Activated CD8-positive, alpha-beta T cell treated with anti-CD3 and anti-CD28 coated beads for 36 hours (primary cell): Measurements from ENCODE around the gene CSRP2. TPM values are rescaled to one million over a fixed set of nuclear protein-coding genes. Genes with fewer than 3 reads are reported as not detected.

ENCODE experiments used
- ATAC-seq: fragments of 200-7000 bp; cut with Tn5 transposase; one replicate; pipeline ENCODE4 v1.10.0; 2021; ENCODE audit warnings: mild to moderate bottlenecking, moderate library complexity
- CTCF ChIA-PET: fragments of 350-600 bp; sonication (Branson Sonifier 250); formaldehyde crosslinking; loops from one replicate; lab custom pipeline; 2021; ENCODE audit warnings: antibody characterized with exemption; lab: Charles Lee
- POLR2A ChIA-PET: fragments of 350-600 bp; sonication (Branson Sonifier 250); formaldehyde crosslinking; loops from one replicate; lab custom pipeline; 2021; ENCODE audit warnings: antibody characterized with exemption; lab: Charles Lee
- DNase-seq: peaks from one replicate; pipeline ENCODE4 v3.0.0-alpha.2; 2020
- H3K27ac Mint-ChIP-seq: one replicate; pipeline ENCODE4 v1.8.0; 2021; ENCODE audit warnings: mild to moderate bottlenecking, mixed read lengths
- H3K27me3 Mint-ChIP-seq: one replicate; pipeline ENCODE4 v1.8.0; 2021; ENCODE audit warnings: mixed read lengths
- H3K36me3 Mint-ChIP-seq: one replicate; pipeline ENCODE4 v1.8.0; 2021; ENCODE audit warnings: low read depth, mixed read lengths
- H3K4me1 Mint-ChIP-seq: one replicate; pipeline ENCODE4 v1.8.0; 2021; ENCODE audit warnings: low read depth, mixed read lengths
- H3K4me3 Mint-ChIP-seq: one replicate; pipeline ENCODE4 v1.8.0; 2021; ENCODE audit warnings: mild to moderate bottlenecking, moderate library complexity, mixed read lengths
- H3K9me3 Mint-ChIP-seq: one replicate; pipeline ENCODE4 v1.8.0; 2021; ENCODE audit warnings: mixed read lengths
- CTCF ChIP-seq: fragments of 200-600 bp; IDR thresholded peaks from one replicate; pipeline ENCODE4 v1.8.0; 2022; ENCODE audit warnings: antibody characterized with exemption, mild to moderate bottlenecking
- intact Hi-C: fragments of 100-400 bp; cut with micrococcal nuclease; formaldehyde crosslinking; loops from one replicate; pipeline ENCODE4 v1.10.0; 2022
- total RNA-seq, 2 experiments: library from RNA; stranded (reverse); gene quantifications; one replicate each; pipeline ENCODE4 v1.2.3, GENCODE V29; 2021

Gene CSRP2
- total RNA-seq, 2 experiments from 2014 or later: 1.2 to 1.8 TPM

- ATAC-seq: no peak
- Mint-ChIP-seq H3K4me3 (peak overlapping the region; percentile 76), H3K9me3 (no peaks in the 10 kb centered on the region), H3K4me1 (peaks cover 10% of the 10 kb centered on the region), H3K36me3 (no peaks in the 10 kb centered on the region), H3K27me3 (peaks cover 59% of the 10 kb centered on the region), H3K27ac (no peak overlapping the region)
- POLR2A ChIA-PET: interaction anchor here (1.8 kb wide), 1 partner anchor 11 kb away, joined by 7 read pairs; no protein-coding TSS in a partner anchor
- intact Hi-C loops: no loop called here
- TF ChIP-seq CTCF: no peak
- no peak for DNase-seq
- CTCF ChIA-PET: interaction anchor here (0.9 to 2.2 kb wide), 2 partner anchors 36 to 131 kb away, joined by 3 to 5 read pairs; no protein-coding TSS in a partner anchor
These were observed 1.1 kb upstream of the CSRP2 start for GRCh38 chr12:76879710-76880518.

- no peaks in the 10 kb centered on the region for H3K36me3 Mint-ChIP-seq
- no peak overlapping the region for H3K27ac Mint-ChIP-seq
- peak; percentile 55 for ATAC-seq
- DNase-seq: peak; percentile 31
- intact Hi-C loops: no loop called here
- H3K9me3 Mint-ChIP-seq: no peaks in the 10 kb centered on the region
- ChIA-PET POLR2A (interaction anchor here (0.6 kb wide), 1 partner anchor 81 kb away, joined by 3 read pairs; no protein-coding TSS in a partner anchor), CTCF (interaction anchor here (0.5 to 2.2 kb wide), 2 partner anchors 133 to 727 kb away, joined by 3 to 5 read pairs; no protein-coding TSS in a partner anchor)
- H3K27me3 Mint-ChIP-seq: peaks cover 55% of the 10 kb centered on the region
- H3K4me1 Mint-ChIP-seq: peaks cover 10% of the 10 kb centered on the region
- H3K4me3 Mint-ChIP-seq: peak overlapping the region; percentile 79
- TF ChIP-seq CTCF: no peak
These were observed 520 bp downstream of the CSRP2 start for GRCh38 chr12:76878099-76878898.

DNA sequence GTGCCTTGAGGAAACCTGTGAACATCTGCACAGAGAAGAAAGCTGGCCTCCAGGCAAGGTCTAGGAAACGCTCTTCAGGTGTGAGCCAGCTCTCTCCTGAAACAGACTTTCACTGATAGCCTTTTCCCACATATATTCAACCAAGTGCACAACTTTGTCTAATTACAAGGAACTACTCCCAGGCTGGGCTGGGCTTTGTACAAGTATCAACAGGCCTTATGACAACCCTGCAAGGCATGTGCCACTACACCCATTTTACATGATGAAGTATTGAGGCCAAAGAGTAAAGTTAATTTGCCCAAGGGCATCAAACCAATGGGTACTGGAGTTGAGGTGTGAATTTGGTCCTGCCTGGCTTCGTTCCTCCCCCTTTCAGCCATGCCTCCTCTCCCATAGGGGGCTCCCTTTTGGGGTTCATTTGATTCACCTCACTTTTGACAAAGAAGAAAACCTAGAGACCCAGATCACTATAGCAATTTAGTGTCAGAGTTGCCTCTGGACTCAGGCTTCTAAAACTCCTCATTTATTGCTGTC, 2.1 kb downstream of the CSRP2 start:
- H3K36me3 Mint-ChIP-seq: no peaks in the 10 kb centered on the region
- CTCF ChIA-PET: no interaction called here

DNA sequence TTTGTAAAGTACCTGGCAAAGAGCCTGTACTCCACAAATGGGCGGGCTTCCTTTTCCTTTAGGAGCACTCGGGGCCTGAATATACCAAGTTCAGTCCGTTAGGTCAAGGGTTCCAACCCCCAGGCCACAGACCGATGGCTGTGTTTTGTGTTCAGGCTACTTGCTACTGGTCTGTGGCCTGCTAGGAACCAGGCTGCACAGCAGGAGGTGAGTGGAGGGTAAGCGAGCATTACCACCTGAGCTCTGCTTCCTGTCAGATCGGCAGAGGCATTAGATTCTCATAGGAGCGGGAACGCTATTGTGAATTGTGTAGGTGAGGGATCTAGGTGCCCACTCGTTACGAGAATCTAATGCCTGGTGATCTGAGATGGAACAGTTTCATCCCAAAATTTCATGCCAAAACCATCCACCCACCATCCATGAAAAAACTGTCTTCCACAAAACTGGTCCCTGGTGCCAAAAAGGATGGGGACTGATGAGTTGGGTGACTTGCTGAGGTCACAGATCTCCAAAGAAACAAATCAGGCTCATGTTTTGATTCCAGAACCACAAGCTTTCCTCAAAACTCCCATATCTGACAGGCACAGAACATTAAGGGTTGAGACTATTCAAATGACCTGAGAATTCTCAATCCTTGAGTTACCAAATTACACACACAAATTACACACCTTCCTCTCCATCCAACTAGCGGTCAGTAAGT, 4.2 kb downstream of the CSRP2 start:
- Mint-ChIP-seq H3K4me3 (no peak overlapping the region), H3K4me1 (peaks cover 10% of the 10 kb centered on the region), H3K36me3 (no peaks in the 10 kb centered on the region), H3K27me3 (peaks cover 41% of the 10 kb centered on the region), H3K9me3 (no peaks in the 10 kb centered on the region), H3K27ac (no peak overlapping the region)
- CTCF ChIA-PET: no interaction called here
- no peak for TF ChIP-seq CTCF
- intact Hi-C loops: no loop called here
- POLR2A ChIA-PET: no interaction called here
- DNase-seq (no peak), ATAC-seq (no peak)

More for the DNA sequence above, 2.1 kb downstream of the CSRP2 start:
- no peaks in the 10 kb centered on the region for H3K9me3 Mint-ChIP-seq
- H3K4me3 Mint-ChIP-seq: no peak overlapping the region
- DNase-seq (no peak), ATAC-seq (no peak)
- intact Hi-C loops: no loop called here
- H3K27ac Mint-ChIP-seq: no peak overlapping the region
- H3K27me3 Mint-ChIP-seq: peaks cover 50% of the 10 kb centered on the region
- H3K4me1 Mint-ChIP-seq: peaks cover 10% of the 10 kb centered on the region
- POLR2A ChIA-PET: interaction anchor here (1.3 kb wide), 1 partner anchor 9 kb away, joined by 3 read pairs; no protein-coding TSS in a partner anchor
- no peak for TF ChIP-seq CTCF
